Measurements from ENCODE around the gene IL17RD.

Gene IL17RD

DNA sequence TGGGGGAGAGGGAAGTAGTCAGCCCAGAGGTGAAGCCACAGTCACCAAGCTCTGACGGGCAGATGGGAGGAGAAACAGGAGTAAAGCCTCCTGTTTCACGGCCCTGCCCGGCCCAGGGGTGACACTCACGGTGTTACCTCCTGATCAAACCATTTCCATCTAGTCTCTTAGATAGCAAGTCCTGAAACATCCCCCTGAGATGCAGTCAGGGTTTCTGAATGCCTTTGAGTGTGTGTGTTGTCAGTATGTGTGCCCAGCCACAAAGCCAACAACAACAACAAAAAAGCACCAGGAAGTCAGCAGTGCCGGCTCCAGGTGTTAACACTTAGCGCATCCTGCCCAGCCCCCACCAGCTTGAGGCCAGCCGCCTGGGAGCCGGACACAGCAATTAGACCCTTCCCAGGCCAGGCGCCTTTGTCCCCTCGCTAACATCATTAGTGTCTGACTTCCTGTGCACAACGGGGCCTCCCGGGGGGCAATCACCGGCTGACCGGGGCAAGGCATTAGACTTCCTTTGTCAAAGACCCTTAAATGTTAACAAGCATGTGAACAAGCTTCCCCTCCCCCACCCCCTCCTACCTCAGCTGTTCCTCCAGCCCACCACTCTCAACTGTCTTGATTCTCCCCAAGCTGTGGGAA is 34.5 kb downstream of the IL17RD start:
- TF ChIP-seq GATA3 (IDR thresholded peaks at IDR 0.05; ENCODE audit: low read depth, low read length) (no peak), GATA2 (IDR thresholded peaks at IDR 0.05; ENCODE audit: low read depth, low read length) (peak; percentile 13; the same call in 1 of the 2 replicates)

DNA sequence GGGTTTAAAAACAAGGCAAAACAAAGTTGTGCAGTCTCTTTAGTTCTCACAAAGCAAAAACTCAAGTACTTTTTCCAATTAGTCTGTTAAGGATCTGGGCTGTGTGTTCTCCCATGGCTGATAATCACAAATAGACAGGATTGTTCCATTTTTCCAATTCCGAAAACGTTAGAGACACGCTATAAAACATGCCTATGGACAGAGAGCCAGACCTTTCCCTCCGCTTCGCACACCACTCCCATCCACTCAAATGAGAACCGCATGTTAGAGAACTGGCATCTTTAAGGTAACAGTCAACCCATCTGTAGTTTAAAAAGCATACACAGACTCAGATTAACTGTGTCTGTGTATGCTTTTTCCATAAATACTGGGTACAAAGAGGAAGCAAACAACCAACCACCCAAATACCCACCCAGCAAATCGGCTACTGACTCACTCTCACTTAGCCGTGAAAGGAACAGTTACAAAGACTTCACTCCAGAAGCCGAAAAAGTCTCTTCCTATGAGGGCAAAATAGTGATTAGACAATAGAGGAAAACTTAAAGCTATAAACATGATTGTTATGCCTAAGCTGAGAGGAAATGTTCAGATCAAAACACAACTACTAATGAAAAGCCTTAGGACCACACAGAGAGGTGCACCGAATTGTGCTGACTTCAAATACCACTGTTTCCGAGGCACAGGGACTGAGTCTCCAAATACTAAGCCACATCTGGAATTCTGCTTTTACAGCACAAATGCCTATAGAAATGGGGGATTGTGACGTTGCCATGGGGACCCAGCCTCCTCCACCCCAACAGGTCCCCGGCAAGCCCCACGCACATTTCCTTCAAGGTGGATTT is 36.1 kb downstream of the IL17RD start:
- peak; percentile 54; the same call in 1 of the 2 replicates for TF ChIP-seq GATA2 (IDR thresholded peaks at IDR 0.05; ENCODE audit: low read depth, low read length)
- no peak for TF ChIP-seq GATA3 (IDR thresholded peaks at IDR 0.05; ENCODE audit: low read depth, low read length)

DNA sequence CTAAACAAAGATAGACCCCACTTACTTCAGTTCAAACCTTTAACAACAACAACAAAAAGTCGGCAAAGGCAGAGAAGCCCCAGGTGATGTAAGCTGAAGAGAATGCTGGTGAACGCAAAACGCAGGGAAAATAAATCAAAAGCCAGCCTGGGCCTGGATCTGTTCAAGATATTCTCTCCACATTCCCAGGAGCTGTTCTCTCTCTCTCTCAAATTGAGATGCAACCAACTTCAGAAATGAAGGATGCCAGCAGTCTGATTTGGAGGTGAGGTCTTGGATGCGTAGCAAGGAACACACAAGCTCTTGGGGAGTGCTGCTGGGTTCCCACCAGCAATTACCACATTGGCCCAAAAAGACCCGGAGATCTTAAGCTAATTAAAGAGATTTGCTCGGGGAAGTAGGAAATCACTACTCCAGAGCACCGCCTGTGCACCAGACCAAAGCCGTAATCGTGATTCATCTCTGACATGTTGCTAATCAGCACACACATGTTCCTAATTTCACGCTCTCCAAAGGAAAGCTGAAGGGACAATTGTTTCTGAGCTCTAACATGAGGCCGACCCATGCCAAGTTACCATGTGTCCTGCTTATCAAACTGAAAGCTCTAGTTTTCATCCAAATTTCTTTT is 37.1 kb downstream of the IL17RD start:
- TF ChIP-seq GATA3 (IDR thresholded peaks at IDR 0.05; ENCODE audit: low read depth, low read length) = peak; percentile 94
- TF ChIP-seq GATA2 (IDR thresholded peaks at IDR 0.05; ENCODE audit: low read depth, low read length) = peak; percentile 98

DNA sequence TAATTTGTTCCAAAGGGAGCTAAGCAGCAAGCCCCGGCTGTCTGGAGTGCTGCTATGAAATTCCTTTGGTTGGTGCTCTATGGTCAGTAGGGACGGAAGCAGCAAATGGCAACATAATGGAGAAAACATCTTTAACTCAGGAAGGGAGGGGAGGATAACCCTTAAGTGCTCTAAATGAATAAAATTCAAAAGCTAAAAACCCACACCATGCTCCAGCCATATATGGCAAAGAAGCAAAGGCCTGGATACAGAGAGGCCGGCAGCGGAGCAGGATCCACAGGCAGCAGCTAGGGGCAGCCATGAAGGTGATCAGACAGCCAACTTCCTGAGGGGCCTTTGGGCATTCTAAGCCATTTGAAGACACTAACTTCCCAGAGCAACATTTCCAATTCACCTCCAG is 38.9 kb downstream of the IL17RD start:
- TF ChIP-seq GATA2 (IDR thresholded peaks at IDR 0.05; ENCODE audit: low read depth, low read length) = no peak
- TF ChIP-seq GATA3 (IDR thresholded peaks at IDR 0.05; ENCODE audit: low read depth, low read length) = no peak

DNA sequence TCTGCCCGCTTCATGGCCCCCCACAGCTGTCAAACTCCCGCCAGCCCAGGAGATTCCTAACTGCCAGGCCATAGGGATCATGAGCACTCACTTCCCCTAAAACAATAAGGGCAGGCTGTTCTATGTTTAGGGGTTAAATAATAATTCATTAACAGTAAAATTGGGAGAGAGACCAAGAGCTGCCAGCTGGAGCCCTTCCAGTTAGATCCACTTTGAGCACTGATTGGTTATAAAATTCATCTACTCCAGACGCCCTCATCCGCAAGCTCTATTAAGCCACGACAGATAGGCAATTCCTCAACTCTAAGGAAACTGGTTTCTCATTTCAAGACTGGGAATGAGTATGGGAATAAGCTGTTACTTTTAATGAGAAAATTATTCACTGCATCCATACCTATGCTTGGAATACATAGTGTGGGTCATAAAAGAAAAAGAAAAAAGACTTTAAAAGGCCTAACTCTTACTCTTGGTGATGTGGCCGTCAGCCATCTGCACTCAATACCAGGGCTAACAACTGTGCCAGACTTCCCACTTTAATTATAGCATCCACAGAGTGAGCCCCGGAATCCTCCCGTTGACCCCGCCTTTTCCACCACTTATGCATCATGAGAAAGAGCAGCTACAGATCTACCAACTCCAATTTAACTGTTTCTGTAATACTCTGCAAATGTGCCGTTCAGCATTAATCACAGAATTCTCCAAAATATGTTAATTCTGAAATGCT is 44.5 kb downstream of the IL17RD start:
- TF ChIP-seq GATA3 (IDR thresholded peaks at IDR 0.05; ENCODE audit: low read depth, low read length) (no peak), GATA2 (IDR thresholded peaks at IDR 0.05; ENCODE audit: low read depth, low read length) (no peak)

DNA sequence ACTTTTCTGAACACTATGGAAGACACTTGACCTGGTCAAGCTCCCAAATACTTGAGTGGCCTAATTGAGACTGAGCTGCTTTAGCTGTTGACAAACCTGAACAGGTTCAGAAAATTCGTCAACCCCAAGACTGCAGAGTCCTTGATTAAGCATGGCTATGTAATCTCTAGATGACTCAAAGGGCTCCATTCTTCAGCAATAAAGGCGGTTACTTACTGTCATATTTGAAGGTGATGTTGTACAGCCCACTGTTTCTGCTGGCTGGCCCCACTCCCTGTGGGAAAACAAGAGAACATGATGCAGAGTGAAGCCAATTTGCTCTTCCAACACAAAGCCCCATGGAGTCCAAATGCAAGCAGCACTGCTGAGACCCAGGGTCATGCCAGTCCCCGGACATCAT is 45.1 kb downstream of the IL17RD start:
- no peak for TF ChIP-seq GATA2 (IDR thresholded peaks at IDR 0.05; ENCODE audit: low read depth, low read length)
- TF ChIP-seq GATA3 (IDR thresholded peaks at IDR 0.05; ENCODE audit: low read depth, low read length) = no peak

DNA sequence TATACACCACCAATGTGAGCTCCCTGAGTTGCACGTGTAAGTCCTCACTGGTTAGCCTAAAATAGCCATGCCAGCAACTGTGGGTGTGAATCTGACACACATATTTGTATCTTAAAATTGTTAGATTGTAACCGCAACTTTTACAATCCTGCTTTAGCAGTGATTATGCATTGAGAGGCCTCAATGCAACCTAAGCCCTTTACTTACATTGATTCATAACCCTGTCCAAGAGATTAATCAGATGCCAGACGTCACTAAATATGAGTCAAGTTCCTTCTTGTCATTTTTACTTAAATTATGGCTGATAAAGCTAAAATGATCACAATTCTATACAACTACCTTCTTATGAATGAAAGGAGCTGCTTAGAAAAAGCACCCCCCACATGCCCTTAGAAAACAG is 46.9 kb downstream of the IL17RD start:
- no peak for TF ChIP-seq GATA2 (IDR thresholded peaks at IDR 0.05; ENCODE audit: low read depth, low read length)
- no peak for TF ChIP-seq GATA3 (IDR thresholded peaks at IDR 0.05; ENCODE audit: low read depth, low read length)

DNA sequence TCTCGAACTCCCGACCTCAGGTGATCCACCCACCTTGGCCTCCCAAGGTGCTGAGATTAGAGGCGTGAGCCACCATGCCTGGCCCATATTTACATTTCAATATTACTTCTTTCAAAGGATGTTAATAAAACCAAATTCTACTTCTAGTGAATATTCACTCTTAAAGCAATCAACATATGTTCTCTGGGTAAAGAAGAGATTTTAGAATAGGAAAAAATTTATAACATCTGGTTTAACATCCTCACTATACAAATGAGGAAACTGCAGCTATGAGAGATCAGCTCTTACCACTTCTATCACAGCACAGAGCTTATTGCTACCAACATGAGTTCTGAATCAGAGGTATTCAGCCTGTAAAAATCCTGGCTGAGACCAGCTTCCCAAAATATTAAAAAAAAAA is 48.7 kb downstream of the IL17RD start:
- TF ChIP-seq GATA2 (IDR thresholded peaks at IDR 0.05; ENCODE audit: low read depth, low read length) = no peak

DNA sequence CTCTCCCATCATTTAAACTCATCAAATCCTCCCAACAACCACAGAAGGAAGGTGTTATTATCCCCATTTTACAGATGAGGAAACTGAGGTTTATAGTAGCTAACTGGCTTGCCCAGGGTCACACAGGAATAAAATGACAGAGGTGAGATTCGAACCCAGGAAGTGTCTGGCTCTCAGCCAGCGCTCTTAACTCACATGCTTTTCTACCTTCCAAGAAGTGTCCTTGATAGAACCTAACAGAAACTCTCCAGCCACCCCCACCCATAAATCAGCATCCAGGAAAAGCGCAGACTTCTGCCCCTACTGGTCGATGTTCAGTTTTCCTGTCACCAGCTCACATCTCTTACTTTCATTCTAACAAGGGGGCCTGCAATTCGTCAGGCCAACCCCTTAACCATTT is 52.9 kb downstream of the IL17RD start:
- TF ChIP-seq GATA3 (IDR thresholded peaks at IDR 0.05; ENCODE audit: low read depth, low read length) = no peak
- no peak for TF ChIP-seq GATA2 (IDR thresholded peaks at IDR 0.05; ENCODE audit: low read depth, low read length)

DNA sequence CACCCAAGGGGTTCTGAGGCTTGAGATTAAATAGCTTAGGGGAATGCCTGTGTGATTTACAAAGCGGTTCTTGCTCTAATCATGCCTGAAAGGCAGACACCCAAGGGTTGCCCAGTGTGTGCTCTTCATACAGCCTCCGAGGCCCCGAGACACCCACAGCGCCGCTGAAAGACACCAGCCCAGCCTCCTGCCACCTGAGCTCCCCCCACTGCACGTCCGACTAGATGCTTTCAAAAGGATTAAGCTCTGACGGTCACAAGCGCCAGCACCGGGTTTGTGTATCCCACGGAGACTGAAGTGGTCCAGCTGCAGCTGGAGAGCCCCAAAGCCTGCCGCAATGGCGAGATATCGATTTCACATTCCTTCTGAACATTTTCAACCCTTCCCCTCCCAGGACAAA is 54.4 kb downstream of the IL17RD start:
- no peak for TF ChIP-seq GATA2 (IDR thresholded peaks at IDR 0.05; ENCODE audit: low read depth, low read length)
- TF ChIP-seq GATA3 (IDR thresholded peaks at IDR 0.05; ENCODE audit: low read depth, low read length) = no peak

DNA sequence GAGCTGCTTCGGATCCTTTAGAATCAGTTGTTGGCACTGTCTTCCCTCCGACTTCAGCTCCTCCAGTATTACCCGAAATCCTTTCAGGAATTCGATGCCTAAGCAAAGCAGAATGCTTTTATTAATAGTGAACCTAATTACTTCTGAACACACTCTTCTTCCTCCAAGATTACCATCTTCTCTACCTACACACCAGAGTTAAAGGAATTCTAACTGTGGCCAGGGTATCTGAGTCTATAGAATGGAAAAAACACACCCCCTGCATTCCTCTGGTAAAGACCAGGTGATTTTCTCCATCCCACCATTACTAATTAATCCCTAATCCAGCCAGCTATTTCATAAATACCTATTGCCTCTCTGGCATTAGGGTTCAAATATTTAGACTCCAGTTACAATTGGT is 54.9 kb downstream of the IL17RD start:
- TF ChIP-seq GATA3 (IDR thresholded peaks at IDR 0.05; ENCODE audit: low read depth, low read length) (no peak), GATA2 (IDR thresholded peaks at IDR 0.05; ENCODE audit: low read depth, low read length) (no peak)

DNA sequence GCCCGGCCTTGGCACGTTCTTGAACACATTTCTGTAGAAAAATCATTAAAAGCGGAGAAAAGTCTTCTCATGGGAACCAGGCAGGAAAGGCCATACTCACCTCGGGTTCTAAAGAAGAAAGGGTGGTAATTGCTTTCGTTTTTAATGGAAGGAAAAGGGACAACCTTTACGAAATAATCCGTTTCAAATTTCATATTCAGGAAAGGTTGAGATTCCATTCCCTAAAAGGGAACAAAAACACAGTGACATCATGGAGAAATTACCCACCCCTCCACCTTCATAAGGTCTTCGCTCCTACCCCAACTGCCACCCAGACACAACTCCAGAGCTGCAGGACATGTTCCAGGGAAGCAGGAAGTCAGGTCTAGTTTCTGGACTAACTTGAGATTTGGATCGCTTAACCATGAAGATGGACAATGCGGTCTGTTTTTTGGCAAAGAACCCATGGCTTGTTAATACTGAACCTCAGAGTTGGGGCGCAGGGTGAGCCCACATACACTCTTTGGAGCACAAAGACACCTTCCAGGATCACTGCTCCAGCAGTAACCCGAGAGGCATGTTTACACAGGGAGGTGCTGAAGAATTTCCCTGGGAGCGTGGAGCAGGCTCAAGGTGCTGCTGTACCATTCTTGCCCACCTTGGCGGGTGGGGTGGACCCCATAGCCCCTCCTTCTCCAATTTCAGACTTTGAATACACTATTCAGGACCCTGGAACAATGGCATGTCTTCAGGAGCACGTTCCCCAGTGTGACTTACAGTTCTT is 55.5 kb downstream of the IL17RD start:
- TF ChIP-seq GATA2 (IDR thresholded peaks at IDR 0.05; ENCODE audit: low read depth, low read length) = no peak
- no peak for TF ChIP-seq GATA3 (IDR thresholded peaks at IDR 0.05; ENCODE audit: low read depth, low read length)

DNA sequence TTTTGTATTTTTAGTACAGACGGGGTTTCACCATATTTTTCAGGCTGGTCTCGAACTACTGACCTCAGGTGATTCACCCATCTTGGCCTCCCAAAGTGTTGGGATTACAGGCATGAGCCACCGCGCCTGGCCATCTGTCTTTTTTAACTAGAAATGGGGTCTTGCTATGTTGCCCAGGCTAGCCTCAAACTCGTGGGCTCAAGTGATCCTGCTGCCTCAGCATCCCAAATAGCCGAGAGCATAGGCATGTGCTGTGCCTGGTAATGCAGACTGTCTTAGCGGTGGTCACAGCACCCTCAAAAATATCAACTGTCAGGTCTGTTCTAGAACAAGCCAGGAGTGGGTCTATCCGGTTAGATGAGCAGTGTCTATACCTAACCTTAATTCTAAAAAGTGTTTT is 56.5 kb downstream of the IL17RD start:
- TF ChIP-seq GATA3 (IDR thresholded peaks at IDR 0.05; ENCODE audit: low read depth, low read length) (no peak), GATA2 (IDR thresholded peaks at IDR 0.05; ENCODE audit: low read depth, low read length) (no peak)
